Ureter (tissue), 1 donor: ENCODE data around the gene CDK3. TPM values are rescaled to one million over a fixed set of nuclear protein-coding genes. Genes with fewer than 3 reads are reported as not detected.
"Not testable (repeated sequence)": the region's sequence is repeated elsewhere in the genome, so short reads cannot be mapped to it uniquely, and the experiment has no call there.

Experiments used
- DNase-seq: peaks from one replicate; pipeline ENCODE4 v3.0.0-alpha.2; 2020; ENCODE audit warnings: low spot score
- total RNA-seq: library from RNA; stranded (reverse); gene quantifications from one replicate; pipeline ENCODE4 v1.2.4, GENCODE V29; 2023
- donor health status: DM: yes; HTN: yes; CAD: no.

CDK3 gene
- total RNA-seq, 1 donor from 2014 or later = 10.7 TPM

DNA sequence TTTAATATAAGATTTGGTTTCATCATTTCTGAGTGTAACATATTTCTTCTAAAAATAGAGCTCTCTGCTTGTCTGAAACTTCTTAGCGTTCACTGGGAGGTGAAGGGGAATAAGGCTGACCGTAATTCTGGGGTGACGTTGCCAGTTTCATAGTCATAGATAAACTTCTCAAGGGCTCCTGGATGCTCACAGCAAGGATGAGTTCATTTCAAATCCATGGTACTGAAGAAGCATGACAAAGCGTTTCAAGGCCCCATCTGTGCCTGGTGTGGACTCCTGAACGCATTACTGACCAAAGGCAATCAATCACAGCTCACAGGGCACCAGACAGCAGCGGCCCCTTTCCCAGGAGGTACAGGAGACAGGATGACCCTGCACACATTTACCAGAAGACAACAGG lies 38.5 kb downstream of the CDK3 start:
- no peak for DNase-seq

DNA sequence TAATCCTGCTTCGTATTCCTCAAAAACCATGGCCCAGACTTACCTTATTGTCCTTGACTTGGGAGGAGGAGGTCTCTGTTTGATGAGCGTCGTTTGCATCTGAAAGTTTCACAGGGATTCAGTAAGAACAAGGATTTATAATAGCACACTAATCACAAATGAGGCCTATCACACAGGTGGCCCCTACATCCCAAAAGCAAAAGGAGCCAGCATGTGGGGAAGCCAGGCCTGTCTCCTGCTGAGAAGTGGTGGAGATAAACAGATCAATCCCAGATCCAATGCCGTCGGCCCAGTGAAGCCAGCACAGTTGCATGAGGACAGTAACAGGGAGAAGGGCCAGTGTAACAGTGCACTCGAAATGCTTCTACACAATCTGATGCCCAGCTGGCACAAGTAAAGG lies 39.7 kb downstream of the CDK3 start:
- DNase-seq = no peak

DNA sequence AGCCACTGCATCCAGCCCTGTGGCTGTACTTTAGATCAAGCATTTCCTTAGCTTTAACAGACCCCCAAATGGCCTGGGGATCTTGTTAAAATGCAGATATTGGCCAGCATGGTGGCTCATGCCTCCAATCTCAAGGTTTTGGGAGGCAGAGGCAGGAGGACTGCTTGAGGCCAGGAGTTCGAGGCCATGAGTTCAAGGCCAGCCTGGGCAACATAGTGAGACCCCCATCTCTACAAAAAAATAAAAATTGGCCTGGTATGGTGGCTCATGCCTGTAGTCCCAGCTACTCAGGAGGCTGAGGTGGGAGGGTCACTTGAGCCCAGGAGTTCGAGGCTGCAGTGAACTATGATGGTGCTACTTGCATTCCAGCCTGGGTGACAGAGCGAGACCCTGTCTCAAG lies 42.2 kb downstream of the CDK3 start:
- not testable (repeated sequence) for DNase-seq

DNA sequence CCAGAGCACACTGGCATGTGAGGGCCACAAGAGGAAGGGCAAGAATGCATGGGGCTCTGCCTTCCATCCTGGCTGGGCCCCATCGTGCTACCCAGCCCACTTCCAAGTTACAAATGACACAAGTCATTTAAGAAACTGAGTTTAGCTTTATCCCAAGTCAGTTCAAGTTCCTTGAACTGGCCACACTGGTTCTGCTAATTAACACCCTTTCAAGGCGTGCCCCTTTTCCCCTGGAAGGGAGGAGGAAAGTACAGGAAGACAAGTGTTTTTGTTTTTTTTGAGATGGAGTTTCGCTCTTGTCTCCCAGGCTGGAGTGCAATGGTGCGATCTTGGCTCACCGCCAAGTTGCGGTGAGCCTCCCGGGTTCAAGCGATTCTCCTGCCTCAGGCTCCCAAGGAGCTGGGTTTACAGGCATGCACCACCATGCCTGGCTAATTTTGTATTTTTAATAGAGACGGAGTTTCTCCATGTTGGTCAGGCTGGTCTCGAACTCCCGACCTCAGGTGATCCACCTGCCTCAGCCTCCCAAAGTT lies 43.9 kb downstream of the CDK3 start:
- not testable (repeated sequence) for DNase-seq

DNA sequence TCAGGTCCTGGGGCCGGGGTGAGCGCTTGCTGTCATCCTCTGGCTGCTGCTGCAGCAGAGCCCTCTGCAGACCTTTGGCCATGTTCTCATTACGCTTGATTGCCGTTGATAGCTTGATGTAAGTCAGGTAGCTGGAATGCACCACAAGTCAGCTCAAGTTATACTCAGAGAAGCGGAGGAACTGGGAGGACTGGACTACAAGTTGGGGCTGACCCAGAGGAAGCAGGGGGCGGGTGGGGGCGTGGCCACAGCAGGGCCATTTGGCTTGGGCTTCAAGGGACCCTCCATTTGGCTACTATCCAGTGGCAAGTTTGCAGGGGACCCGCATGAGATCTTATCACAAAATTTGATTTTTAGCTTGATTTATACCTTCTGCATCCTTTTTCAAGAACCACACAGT lies 45.4 kb downstream of the CDK3 start:
- peak; percentile 83 for DNase-seq

DNA sequence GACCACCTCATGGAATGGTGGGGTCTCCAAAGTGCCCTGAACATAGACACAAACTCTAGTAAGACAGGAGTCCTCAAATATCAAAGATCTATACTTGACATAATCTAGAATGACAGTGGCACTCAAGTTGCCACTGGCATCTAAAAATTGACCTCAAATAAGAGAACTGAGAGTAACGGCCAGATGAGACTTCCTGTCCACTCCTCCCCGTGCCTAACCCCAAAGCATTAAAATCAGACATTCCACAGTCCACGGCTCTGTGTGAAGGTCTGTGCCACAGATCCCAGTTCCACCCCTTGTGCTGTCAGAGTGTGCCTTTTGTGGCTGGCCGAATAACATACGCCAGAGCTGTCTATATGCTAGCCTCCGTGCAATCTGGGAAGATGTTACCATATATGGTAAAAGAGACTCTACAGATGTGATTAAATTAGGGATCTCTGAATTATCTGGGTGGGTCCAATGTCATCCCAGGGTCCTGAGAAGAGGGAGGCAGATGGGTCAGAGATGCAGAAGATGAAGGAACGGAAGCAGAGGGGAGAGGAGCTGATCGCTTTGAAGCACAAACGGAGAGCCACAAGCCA lies 47.5 kb downstream of the CDK3 start:
- no peak for DNase-seq

DNA sequence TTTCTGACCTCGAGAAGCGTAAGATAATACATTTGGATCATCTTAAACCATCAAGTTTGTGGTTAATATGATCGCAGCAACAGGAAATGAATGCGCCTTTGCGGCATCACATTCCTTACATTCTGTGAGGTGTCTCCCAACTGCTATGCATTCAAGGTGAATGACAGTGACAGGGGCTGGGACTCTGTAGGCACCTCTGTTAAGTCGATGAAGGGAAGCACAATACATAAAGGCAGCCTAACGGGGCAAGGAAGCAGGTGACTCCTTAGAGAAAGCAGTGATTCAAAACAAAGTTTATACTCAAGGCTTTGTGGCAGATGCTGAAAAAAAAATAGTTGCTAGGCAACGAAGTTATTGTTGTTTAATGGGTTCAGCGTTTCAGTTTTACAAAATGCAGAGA lies 48.1 kb downstream of the CDK3 start:
- DNase-seq = no peak

DNA sequence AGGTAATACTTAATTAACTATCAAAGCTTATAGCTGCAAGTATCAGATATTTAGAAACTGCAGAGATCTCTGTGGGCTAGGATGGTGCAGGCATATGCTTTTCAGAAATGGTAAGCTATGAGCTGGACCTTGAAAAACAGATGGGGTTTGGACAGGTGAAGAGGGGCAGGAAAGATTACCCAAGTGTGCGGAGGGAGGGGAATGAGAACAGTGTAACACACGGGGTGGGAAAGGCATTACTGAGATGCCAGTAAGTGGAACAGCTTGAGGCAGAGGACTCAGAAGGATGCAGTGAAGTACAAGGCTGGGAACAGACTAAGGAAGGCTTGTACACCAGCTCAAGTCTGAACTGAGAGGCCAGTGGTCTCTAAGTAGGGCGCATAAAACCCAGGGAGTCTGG lies 48.6 kb downstream of the CDK3 start:
- no peak for DNase-seq

DNA sequence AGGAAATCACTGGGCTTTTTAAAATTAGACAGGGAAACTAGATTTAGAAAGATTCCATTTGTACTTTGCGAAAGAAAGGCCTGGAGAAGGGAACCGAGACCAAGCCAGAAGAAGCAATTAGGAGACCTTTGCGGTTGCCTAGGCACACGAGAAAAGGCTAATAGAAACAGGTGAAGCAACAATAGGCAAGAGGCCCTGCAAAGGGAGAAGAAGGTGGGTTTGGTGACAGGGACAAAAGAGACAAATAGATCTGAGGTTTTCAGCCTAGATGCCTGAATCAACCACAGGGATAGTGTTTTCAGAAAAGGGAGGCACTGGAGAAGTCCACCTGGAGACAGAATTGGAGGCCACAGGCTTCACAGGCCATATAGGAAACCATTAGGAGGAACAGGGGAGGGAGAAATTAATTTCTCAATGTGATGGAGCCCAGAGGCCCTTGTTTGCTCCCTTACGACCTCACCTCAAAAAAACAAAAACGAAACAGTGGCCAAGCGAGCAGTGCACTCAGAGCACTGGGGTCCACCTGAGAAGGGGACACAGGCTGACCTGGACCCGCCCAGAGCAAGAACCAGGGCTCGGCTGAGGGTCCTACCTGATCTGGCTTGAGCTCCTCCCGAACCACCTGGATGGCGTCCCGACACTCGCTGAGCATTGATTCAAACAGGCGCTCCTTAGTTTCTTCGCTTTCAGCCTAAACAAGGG lies 49.3 kb downstream of the CDK3 start:
- no peak for DNase-seq

DNA sequence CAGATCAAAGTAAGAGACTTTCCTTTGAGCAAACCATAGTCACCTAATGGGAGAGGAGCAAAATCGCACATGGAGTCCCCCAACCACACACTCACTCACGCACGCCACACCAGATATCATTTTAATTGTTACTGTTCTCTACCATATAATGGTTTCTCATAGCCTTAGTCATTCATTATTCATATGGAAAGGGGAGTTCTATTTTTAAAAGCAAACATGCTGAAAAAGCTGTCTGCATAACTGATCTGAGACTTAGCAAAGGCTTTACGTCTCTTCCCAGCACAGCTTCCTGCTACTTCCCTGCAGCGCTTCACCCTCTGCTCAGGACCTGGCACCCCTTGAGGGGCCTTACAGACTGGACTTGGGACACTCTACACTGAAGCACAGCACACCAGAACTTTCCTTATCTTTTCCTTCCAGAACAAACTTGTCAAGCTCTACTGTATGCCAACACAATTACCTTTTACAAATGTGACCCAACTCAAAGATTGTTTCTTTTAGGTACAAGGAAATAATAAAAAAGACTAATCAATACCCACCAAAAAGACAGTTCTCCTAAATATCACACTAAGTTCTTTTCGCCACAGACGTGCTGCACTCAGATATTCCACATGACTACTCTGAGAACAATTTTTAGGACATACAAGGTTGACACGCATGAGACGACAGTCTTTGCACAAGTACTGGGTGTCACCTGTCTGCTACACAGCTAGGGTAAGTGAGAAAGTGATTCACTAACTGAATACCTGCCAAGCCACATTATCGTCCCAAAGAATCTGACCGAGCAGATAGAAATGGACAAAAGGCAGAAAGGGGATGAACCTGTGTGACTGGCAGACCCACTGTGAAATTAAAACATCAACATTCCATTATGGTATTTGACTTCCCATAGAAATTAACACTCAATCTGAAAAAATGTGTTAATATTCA lies 50.1 kb downstream of the CDK3 start:
- DNase-seq = no peak

DNA sequence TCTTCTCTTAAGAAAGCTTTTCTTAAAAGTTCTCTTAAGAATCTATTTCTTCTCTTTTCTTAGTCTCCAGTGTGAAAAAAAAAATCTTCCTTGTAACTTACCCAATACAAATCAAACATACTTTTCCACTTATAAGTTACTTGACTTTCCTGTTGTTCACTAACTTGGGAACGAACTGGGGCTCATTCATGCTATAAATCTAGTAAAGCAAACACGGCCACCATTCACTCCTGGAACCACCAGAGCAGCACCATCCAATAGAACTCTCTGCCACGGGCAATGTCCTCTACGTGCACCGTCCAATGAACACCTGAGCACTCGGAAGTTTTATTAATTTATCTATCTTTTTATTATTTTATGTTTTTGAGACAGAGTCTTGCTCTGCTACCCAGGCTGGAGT lies 50.9 kb downstream of the CDK3 start:
- no peak for DNase-seq

DNA sequence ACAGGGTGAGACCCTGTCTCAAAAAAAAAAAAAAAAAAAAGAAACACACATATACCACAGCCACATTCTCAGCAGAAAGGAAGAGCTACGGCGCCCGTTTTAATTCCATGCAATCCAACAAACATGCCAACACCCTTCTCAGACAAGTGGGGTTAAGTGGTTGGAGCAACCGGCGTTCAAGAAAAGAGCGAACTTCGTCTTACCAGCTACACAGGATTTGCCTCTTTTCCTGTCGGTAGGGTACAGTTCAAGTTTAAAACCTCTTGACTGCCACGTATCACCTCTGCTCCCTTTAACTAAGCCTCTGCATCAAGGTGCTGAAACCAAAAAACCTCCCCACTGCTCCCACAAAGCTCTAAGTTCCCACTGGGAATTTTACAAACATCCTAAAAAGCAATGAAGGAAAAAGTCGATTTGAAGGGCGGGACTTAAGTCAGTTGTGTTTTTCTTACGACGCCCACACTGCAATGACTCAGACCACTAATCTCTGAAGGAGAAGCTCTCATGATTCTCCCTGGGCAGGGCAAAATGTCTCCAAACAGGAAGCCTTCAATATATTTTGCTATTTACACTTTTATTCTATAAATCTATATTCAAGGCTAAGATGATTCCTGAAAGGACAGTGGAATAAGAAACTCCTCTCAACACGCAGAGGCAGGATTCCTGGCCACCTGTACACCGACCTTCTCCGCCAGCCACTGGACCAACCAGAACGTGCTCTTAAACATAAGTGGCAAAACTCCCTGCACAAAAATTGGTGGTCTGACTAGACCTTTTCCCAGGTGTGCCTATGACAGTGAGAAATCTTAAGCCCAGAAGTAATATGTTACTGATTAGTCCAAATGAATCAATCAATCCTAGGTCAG lies 52.8 kb downstream of the CDK3 start:
- DNase-seq = no peak

DNA sequence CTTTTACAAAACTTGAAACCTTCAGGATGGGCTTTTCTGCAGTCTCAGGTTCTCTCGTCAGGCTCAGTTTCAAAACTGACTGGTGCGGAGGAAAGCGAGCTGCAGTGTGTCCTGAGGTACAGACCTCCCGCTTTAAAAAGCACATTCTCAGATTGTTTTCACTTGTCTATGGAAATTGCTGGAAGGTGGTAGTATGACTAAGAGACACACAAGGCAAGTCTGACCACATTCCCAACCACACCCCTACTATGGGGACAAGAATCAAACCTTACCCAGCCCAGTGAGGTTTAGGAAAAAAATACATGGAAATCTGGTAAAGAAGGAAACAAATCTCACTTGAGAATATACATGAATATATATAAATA lies 53.4 kb downstream of the CDK3 start:
- no peak for DNase-seq

Other genes with a start within 250 kb of the CDK3 start
- 24.2 TPM for gene GALK1, start 235.7 kb upstream of the CDK3 start, total RNA-seq
- 49.2 TPM for gene UNK, start 216.0 kb upstream of the CDK3 start, total RNA-seq
- gene UNC13D, start 156.5 kb upstream of the CDK3 start, total RNA-seq = 75.3 TPM
- 104 TPM for gene WBP2, start 145.5 kb upstream of the CDK3 start, total RNA-seq
- 44.9 TPM for gene TRIM47, start 122.3 kb upstream of the CDK3 start, total RNA-seq
- gene TRIM65, start 103.9 kb upstream of the CDK3 start, total RNA-seq = 16.2 TPM
- 101 TPM for gene MRPL38, start 96.0 kb upstream of the CDK3 start, total RNA-seq
- 19.5 TPM for gene FBF1, start 59.8 kb upstream of the CDK3 start, total RNA-seq
- 119 TPM for gene ACOX1, start 21.7 kb upstream of the CDK3 start, total RNA-seq
- 23.6 TPM for gene TEN1, start 21.6 kb upstream of the CDK3 start, total RNA-seq
- gene EVPL, start 26.5 kb downstream of the CDK3 start, total RNA-seq = 84.2 TPM
- gene SRP68, start 71.7 kb downstream of the CDK3 start, total RNA-seq = 88.0 TPM
- gene GALR2, start 73.9 kb downstream of the CDK3 start, total RNA-seq = not detected
- gene ZACN, start 78.3 kb downstream of the CDK3 start, total RNA-seq = not detected
- gene EXOC7, start 102.9 kb downstream of the CDK3 start, total RNA-seq = 206 TPM
- 2.5 TPM for gene FOXJ1, start 140.4 kb downstream of the CDK3 start, total RNA-seq
- gene RNF157, start 239.6 kb downstream of the CDK3 start, total RNA-seq = 4.3 TPM